Measurements from ENCODE around the gene PPIF.
"Not testable (repeated sequence)": the region's sequence is repeated elsewhere in the genome, so short reads cannot be mapped to it uniquely, and the experiment has no call there.

The PPIF gene

GRCh38 chr10:79332610-79333315 lies 14.5 kb upstream of the PPIF start:
- DNase-seq = not testable (repeated sequence)

- no peak for DNase-seq
Measured at GRCh38 chr10:79333513-79333912, 13.8 kb upstream of the PPIF start.

GRCh38 chr10:79334573-79334972 lies 12.7 kb upstream of the PPIF start:
- DNase-seq = no peak

GRCh38 chr10:79335094-79335469 lies 12.2 kb upstream of the PPIF start:
- peak in 1 of 2 experiments; percentile 34 for DNase-seq

- no peak for DNase-seq
Measured at GRCh38 chr10:79335470-79336235, 11.6 kb upstream of the PPIF start.

- DNase-seq = peak in 1 of 2 experiments; percentile 73
Measured at GRCh38 chr10:79336276-79336675, 11.0 kb upstream of the PPIF start.

- DNase-seq = peak; percentile 55 to 86
Measured at GRCh38 chr10:79336739-79337138, 10.5 kb upstream of the PPIF start.

- DNase-seq = not testable (repeated sequence)
Measured at GRCh38 chr10:79337783-79338469, 9.3 kb upstream of the PPIF start.

GRCh38 chr10:79339266-79339665 lies 8.0 kb upstream of the PPIF start:
- no peak for DNase-seq

- no peak for DNase-seq
Measured at GRCh38 chr10:79340646-79341244, 6.5 kb upstream of the PPIF start.

GRCh38 chr10:79342295-79342761 lies 4.9 kb upstream of the PPIF start:
- no peak for DNase-seq

- no peak for DNase-seq
Measured at GRCh38 chr10:79342811-79343561, 4.3 kb upstream of the PPIF start.

- peak; percentile 36 to 83 for DNase-seq
Measured at GRCh38 chr10:79344502-79345195, 2.6 kb upstream of the PPIF start.

GRCh38 chr10:79345241-79346011 lies 1.8 kb upstream of the PPIF start:
- DNase-seq = no peak

- no peak for DNase-seq
Measured at GRCh38 chr10:79346012-79346340, 1.3 kb upstream of the PPIF start.

- peak in 1 of 2 experiments; percentile 42 for DNase-seq
Measured at GRCh38 chr10:79346388-79347225, 662 bp upstream of the PPIF start.

GRCh38 chr10:79347894-79348639 lies 798 bp downstream of the PPIF start:
- DNase-seq = peak in 1 of 2 experiments; percentile 20

GRCh38 chr10:79348640-79348988 lies 1.3 kb downstream of the PPIF start:
- DNase-seq = no peak

GRCh38 chr10:79349072-79349491 lies 1.8 kb downstream of the PPIF start:
- DNase-seq = no peak
